ENCODE data around the gene BCOR. TPM values are rescaled to one million over a fixed set of nuclear protein-coding genes. Genes with fewer than 3 reads are reported as not detected.

BCOR gene
- total and polyA plus RNA-seq, 2 of the 8 experiments (the other 6 are each of a cell fraction or from before 2014, with no cell fraction given), result 25.0 to 50.8 TPM

DNA sequence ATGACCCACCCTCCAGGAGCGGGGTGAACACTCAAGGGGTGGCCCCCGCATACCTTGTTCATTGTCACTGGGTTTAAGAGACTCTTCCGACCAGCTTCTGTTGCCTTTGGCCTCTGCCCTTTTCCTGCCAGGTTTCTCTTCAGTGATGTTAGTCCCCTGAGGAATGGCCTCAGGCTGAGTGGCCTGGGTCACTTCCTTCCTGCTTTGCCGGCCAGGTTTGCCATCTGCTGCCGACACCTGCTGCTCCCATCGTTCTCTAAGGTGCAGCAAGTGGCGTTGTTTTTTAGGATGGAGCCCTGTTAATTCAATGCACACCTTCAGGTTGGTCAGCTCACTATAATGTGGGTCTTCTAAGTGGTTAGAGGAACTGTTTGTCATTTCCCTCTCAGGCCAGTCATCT is 34.2 kb downstream of the BCOR start (continued):
- TF ChIP-seq, protein P1, sequence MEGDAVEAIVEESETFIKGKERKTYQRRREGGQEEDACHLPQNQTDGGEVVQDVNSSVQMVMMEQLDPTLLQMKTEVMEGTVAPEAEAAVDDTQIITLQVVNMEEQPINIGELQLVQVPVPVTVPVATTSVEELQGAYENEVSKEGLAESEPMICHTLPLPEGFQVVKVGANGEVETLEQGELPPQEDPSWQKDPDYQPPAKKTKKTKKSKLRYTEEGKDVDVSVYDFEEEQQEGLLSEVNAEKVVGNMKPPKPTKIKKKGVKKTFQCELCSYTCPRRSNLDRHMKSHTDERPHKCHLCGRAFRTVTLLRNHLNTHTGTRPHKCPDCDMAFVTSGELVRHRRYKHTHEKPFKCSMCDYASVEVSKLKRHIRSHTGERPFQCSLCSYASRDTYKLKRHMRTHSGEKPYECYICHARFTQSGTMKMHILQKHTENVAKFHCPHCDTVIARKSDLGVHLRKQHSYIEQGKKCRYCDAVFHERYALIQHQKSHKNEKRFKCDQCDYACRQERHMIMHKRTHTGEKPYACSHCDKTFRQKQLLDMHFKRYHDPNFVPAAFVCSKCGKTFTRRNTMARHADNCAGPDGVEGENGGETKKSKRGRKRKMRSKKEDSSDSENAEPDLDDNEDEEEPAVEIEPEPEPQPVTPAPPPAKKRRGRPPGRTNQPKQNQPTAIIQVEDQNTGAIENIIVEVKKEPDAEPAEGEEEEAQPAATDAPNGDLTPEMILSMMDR (IDR thresholded peaks at IDR 0.05; ENCODE audit: control extremely low read depth in 1 of 3, insufficient read depth in 1 of 3, low read depth in 1 of 3, low read length in 3 of 3), result no peak
- TF ChIP-seq SP4 (IDR thresholded peaks at IDR 0.05; ENCODE audit: low read length) (no peak), CHD2 (IDR thresholded peaks at IDR 0.05; ENCODE audit: low read length) (no peak)
- TF ChIP-seq, protein P2, sequence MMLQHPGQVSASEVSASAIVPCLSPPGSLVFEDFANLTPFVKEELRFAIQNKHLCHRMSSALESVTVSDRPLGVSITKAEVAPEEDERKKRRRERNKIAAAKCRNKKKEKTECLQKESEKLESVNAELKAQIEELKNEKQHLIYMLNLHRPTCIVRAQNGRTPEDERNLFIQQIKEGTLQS (IDR thresholded peaks at IDR 0.05; ENCODE audit: insufficient read depth, low read depth, low read length), result no peak

Measured in H1 (cell line).